IMR-90 (cell line): ENCODE results near the gene AKAP8L. TPM values are rescaled to one million over a fixed set of nuclear protein-coding genes. Genes with fewer than 3 reads are reported as not detected.
A peak's percentile ranks its signal among the peaks of the same experiment; 100 is the strongest.

Experiments used
- ATAC-seq: fragments of 200-7000 bp; cut with Tn5 transposase; 2 replicates; pipeline ENCODE4 v1.9.1; 2020; ENCODE audit warnings: low read depth, mild to moderate bottlenecking, moderate library complexity
- BruUV-seq: library from RNA; stranded (reverse); fragments of 400-500 nt; replicated peaks from 2 replicates; lab custom pipeline; 2021; lab: Mats Ljungman, UMichigan
- CTCF ChIA-PET: fragments of 300-600 bp; formaldehyde crosslinking; extraction: SDS; loops from one replicate; lab custom pipeline; 2021; ENCODE audit warnings: antibody characterized with exemption; lab: Yijun Ruan, JAX
- POLR2A ChIA-PET: fragments of 300-600 bp; sonication (Branson Sonifier 250); formaldehyde crosslinking; loops from one replicate; lab custom pipeline; 2022; ENCODE audit warnings: antibody characterized with exemption; ENCODE audit not compliant: unreplicated experiment; lab: Charles Lee
- DNase-seq: peaks from one replicate; pipeline ENCODE4 v3.0.0; 2013
- H2AFZ ChIP-seq: replicated peaks from 2 replicates; pipeline ENCODE3; 2013; ENCODE audit warnings: low read length, mild to moderate bottlenecking; ENCODE audit not compliant: poor library complexity
- H2AK5ac ChIP-seq: 2 replicates; pipeline ENCODE4 v1.6.1; 2013; ENCODE audit warnings: low read depth, low read length, inconsistent platforms
- H2AK9ac ChIP-seq: replicated peaks from 2 replicates; pipeline ENCODE3; 2013; ENCODE audit warnings: mild to moderate bottlenecking, low read depth, low read length, moderate library complexity; ENCODE audit not compliant: poor library complexity
- H2BK120ac ChIP-seq: 2 replicates; pipeline ENCODE4 v1.6.1; 2013; ENCODE audit warnings: low read depth, low read length, inconsistent platforms
- H2BK15ac ChIP-seq: 3 replicates; pipeline ENCODE4 v1.6.1; 2013; ENCODE audit warnings: low read depth, low read length, inconsistent platforms
- H2BK20ac ChIP-seq: 2 replicates; pipeline ENCODE4 v1.6.1; 2013; ENCODE audit warnings: low read depth, mild to moderate bottlenecking, inconsistent platforms, low read length, moderate library complexity
- H2BK5ac ChIP-seq: 2 replicates; pipeline ENCODE4 v1.6.1; 2013; ENCODE audit warnings: mild to moderate bottlenecking, low read depth, low read length, inconsistent platforms; ENCODE audit not compliant: poor library complexity, severe bottlenecking
- H3K14ac ChIP-seq: replicated peaks from 2 replicates; pipeline ENCODE4 v1.6.1; 2013; ENCODE audit warnings: low read depth, low read length, inconsistent platforms
- H3K18ac ChIP-seq: 2 replicates; pipeline ENCODE4 v1.6.1; 2013; ENCODE audit warnings: low read depth, low read length, control low read depth
- H3K23ac ChIP-seq: 2 replicates; pipeline ENCODE4 v1.6.1; 2013; ENCODE audit warnings: low read depth, low read length, inconsistent platforms
- H3K27ac ChIP-seq: 2 replicates; pipeline ENCODE4 v1.5.1; 2013; ENCODE audit warnings: mild to moderate bottlenecking, control low read depth, low read length; ENCODE audit not compliant: insufficient read depth
- H3K27me3 ChIP-seq: 2 replicates; pipeline ENCODE4 v1.6.1; 2013; ENCODE audit warnings: low read length; ENCODE audit not compliant: control insufficient read depth, insufficient read depth
- H3K36me3 ChIP-seq: 2 replicates; pipeline ENCODE4 v1.6.1; 2013; ENCODE audit warnings: low read length, mixed read lengths; ENCODE audit not compliant: control insufficient read depth, insufficient read depth
- H3K4ac ChIP-seq: 2 replicates; pipeline ENCODE4 v1.6.1; 2013; ENCODE audit warnings: low read depth, low read length, inconsistent platforms
- H3K4me1 ChIP-seq: 2 replicates; pipeline ENCODE4 v1.6.1; 2013; ENCODE audit warnings: low read length, mixed read lengths; ENCODE audit not compliant: control insufficient read depth, insufficient read depth
- H3K4me2 ChIP-seq: 2 replicates; pipeline ENCODE4 v1.6.1; 2013; ENCODE audit warnings: low read depth, mild to moderate bottlenecking, control low read depth, low read length, moderate library complexity
- H3K4me3 ChIP-seq: 2 replicates; pipeline ENCODE4 v1.5.1; 2013; ENCODE audit warnings: low read depth, mild to moderate bottlenecking, control low read depth, low read length, moderate library complexity; ENCODE audit not compliant: insufficient read depth
- H3K56ac ChIP-seq: 2 replicates; pipeline ENCODE4 v1.6.1; 2013; ENCODE audit warnings: low read length, inconsistent platforms; ENCODE audit not compliant: insufficient read depth; ENCODE audit errors: extremely low read depth
- H3K79me1 ChIP-seq, 2 experiments: 2 replicates each; pipeline ENCODE4 v1.6.1; 2013; ENCODE audit warnings: low read length in 2 of 2, inconsistent platforms in 1 of 2, low read depth in 1 of 2
- H3K9ac ChIP-seq: 2 replicates; pipeline ENCODE4 v1.6.1; 2013; ENCODE audit warnings: low read depth, low read length, control low read depth
- H3K9me1 ChIP-seq: 2 replicates; pipeline ENCODE4 v1.6.1; 2013; ENCODE audit warnings: low read length, inconsistent platforms; ENCODE audit not compliant: insufficient read depth
- H3K9me3 ChIP-seq: 2 replicates; pipeline ENCODE4 v1.6.1; 2013; ENCODE audit warnings: low read length; ENCODE audit not compliant: control insufficient read depth, insufficient read depth
- H4K20me1 ChIP-seq: 2 replicates; pipeline ENCODE4 v1.6.1; 2013; ENCODE audit warnings: low read length, inconsistent platforms; ENCODE audit not compliant: insufficient read depth
- H4K5ac ChIP-seq: 2 replicates; pipeline ENCODE4 v1.6.1; 2013; ENCODE audit warnings: mild to moderate bottlenecking, low read depth, low read length, control low read depth
- H4K8ac ChIP-seq, 2 experiments: 2 replicates each; pipeline ENCODE4 v1.6.1; 2013; ENCODE audit warnings: low read depth in 2 of 2, low read length in 2 of 2, control low read depth in 1 of 2, inconsistent platforms in 1 of 2
- H4K91ac ChIP-seq: 2 replicates; pipeline ENCODE4 v1.6.1; 2013; ENCODE audit warnings: low read depth, low read length, inconsistent platforms; ENCODE audit not compliant: insufficient read depth
- BHLHE40 ChIP-seq: fragments of 150-350 bp; IDR thresholded peaks from 2 replicates; pipeline ENCODE4 v1.6.1; 2016; ENCODE audit warnings: mild to moderate bottlenecking, low read depth, low read length
- CEBPB ChIP-seq: IDR thresholded peaks from 2 replicates; pipeline ENCODE4 v1.6.1; 2012; ENCODE audit warnings: low read depth, low read length, improper control_type of control experiment
- CHD1 ChIP-seq: IDR thresholded peaks from 2 replicates; pipeline ENCODE4 v1.6.1; 2012; ENCODE audit warnings: low read depth, low read length, improper control_type of control experiment
- FOS ChIP-seq: fragments of 150-350 bp; IDR thresholded peaks from 2 replicates; pipeline ENCODE4 v1.6.1; 2016; ENCODE audit warnings: low read depth, low read length
- MAFK ChIP-seq: IDR thresholded peaks from 2 replicates; pipeline ENCODE4 v1.6.1; 2012; ENCODE audit warnings: low read depth, low read length, improper control_type of control experiment
- MAZ ChIP-seq: IDR thresholded peaks from 2 replicates; pipeline ENCODE4 v1.6.1; 2012; ENCODE audit warnings: low read depth, mild to moderate bottlenecking, low read length, improper control_type of control experiment, moderate library complexity, borderline replicate concordance
- MXI1 ChIP-seq: IDR thresholded peaks from 2 replicates; pipeline ENCODE4 v1.6.1; 2012; ENCODE audit warnings: low read depth, mild to moderate bottlenecking, low read length, moderate library complexity, borderline replicate concordance
- NFE2L2 ChIP-seq: fragments of 150-350 bp; IDR thresholded peaks from 2 replicates; pipeline ENCODE4 v1.6.1; 2016; ENCODE audit warnings: low read depth, mild to moderate bottlenecking, low read length
- POLR2A ChIP-seq: IDR thresholded peaks from 2 replicates; pipeline ENCODE4 v1.6.1; 2012; ENCODE audit warnings: mild to moderate bottlenecking, low read depth, low read length
- RFX5 ChIP-seq: IDR thresholded peaks from 2 replicates; pipeline ENCODE4 v1.8.0; 2012; ENCODE audit warnings: low read depth, mild to moderate bottlenecking, low read length, moderate library complexity
- SMC3 ChIP-seq: fragments of 150-350 bp; IDR thresholded peaks from 2 replicates; pipeline ENCODE4 v1.6.1; 2016; ENCODE audit warnings: low read depth, mild to moderate bottlenecking, antibody characterized with exemption, low read length, moderate library complexity
- WGBS, 2 experiments: methylation state at CpG; one replicate each; pipeline versions ENCODE4 v1.1.5 to v1.1.7; 2013; ENCODE audit warnings: missing lambda C conversion rate in 2 of 2; ENCODE audit not compliant: insufficient read length in 1 of 2; ENCODE audit errors: extremely low coverage in 2 of 2; 5-methylcytosine and 5-hydroxymethylcytosine counted together
- dilution Hi-C: fragments of 300-500 bp; cut with HindIII; formaldehyde crosslinking; loops from one replicate; pipeline ENCODE4 v1.14.3; 2018; ENCODE audit warnings: low sequenced_read_pairs; ENCODE audit not compliant: unreplicated experiment
- in situ Hi-C: fragments of 300-500 bp; cut with MboI; formaldehyde crosslinking; loops from 3 replicates; pipeline ENCODE4 v1.14.3; 2019; ENCODE audit warnings: low sequenced_read_pairs, inconsistent platforms, mixed read lengths
- intact Hi-C: fragments of 100-400 bp; cut with micrococcal nuclease; formaldehyde crosslinking; loops from 2 replicates; pipeline ENCODE4 v1.10.0; 2022
- polyA plus RNA-seq, 3 experiments: library from polyadenylated mRNA; depleted of rRNA; stranded (reverse); fragments of >200 nt; gene quantifications; 2 replicates each; pipeline ENCODE4 v1.2.3, GENCODE V29; 2012; ENCODE audit warnings: low replicate concordance in 1 of 3
- total RNA-seq: library from RNA; depleted of rRNA; stranded (reverse); fragments of >200 nt; gene quantifications from 2 replicates; pipeline ENCODE4 v1.2.3, GENCODE V29; 2012
- TF ChIP-seq, protein P1 (sequence below): conservative IDR thresholded peaks from 2 replicates; pipeline ENCODE4 v1.5.1; 2012; ENCODE audit warnings: mild to moderate bottlenecking, low read depth, low read length, improper control_type of control experiment
- TF ChIP-seq, protein P2 (sequence below): fragments of 150-350 bp; IDR thresholded peaks from 2 replicates; pipeline ENCODE4 v1.6.1; 2017; ENCODE audit warnings: mild to moderate bottlenecking, antibody characterized with exemption, low read length, low read depth

The AKAP8L gene
- total and polyA plus RNA-seq, 2 of the 4 experiments (the other 2 are of a cell fraction) = 43.1 to 44.6 TPM

GRCh38 chr19:15419413-15420025, 731 bp upstream of the AKAP8L start:
- in situ Hi-C loops (loop anchor here (25.0 kb wide), 1 partner anchor 768 kb away; the partner anchor contains the start of genes AP1M1 and FAM32A), dilution Hi-C loops (no loop called here), intact Hi-C loops (loop anchor here (1.0 to 10.0 kb wide), 3 partner anchors 41 to 245 kb away; partner anchors contain the start of gene AKAP8)
- Histone ChIP-seq H3K23ac (peak overlapping the region; percentile 39; the same call in 1 of the 2 replicates), H2AFZ (peak overlapping the region; percentile 76), H3K9me1 (peaks cover 13% of the 10 kb centered on the region), H3K36me3 (peaks cover 26% of the 10 kb centered on the region), H2AK9ac (peak overlapping the region; percentile 1), H3K4me1 (peaks cover 12% of the 10 kb centered on the region), H3K18ac (peak overlapping the region; percentile 20; the same call in 1 of the 2 replicates), H3K27ac (no peak overlapping the region), H4K20me1 (peaks cover 56% of the 10 kb centered on the region), H4K8ac (peak overlapping the region; percentile 32 to 85), H2BK20ac (no peak overlapping the region), H3K9ac (peak overlapping the region; percentile 45; the same call in 1 of the 2 replicates), H2BK120ac (no peak overlapping the region), H3K27me3 (no peaks in the 10 kb centered on the region), H3K4ac (peak overlapping the region; percentile 16; the same call in 1 of the 2 replicates), H3K9me3 (peaks cover 5% of the 10 kb centered on the region; the same call in 1 of the 2 replicates), H2BK15ac (0 out of 3 replicates have a peak overlapping the region, but pooled peaks have one; percentile 3), H4K5ac (peak overlapping the region; percentile 24; the same call in 1 of the 2 replicates), H3K4me2 (peak overlapping the region; percentile 88), H3K56ac (no peak overlapping the region), H3K79me1 (peaks cover 0 to 40% of the 10 kb centered on the region in 2 experiments; a peak in 2 of 4 replicates), H2AK5ac (0 out of 2 replicates have a peak overlapping the region, but pooled peaks have one; percentile 14), H3K14ac (peak overlapping the region; percentile 35), H3K4me3 (peak overlapping the region; percentile 51), H4K91ac (0 out of 2 replicates have a peak overlapping the region, but pooled peaks have one; percentile 4), H2BK5ac (peak overlapping the region; percentile 40)
- POLR2A ChIA-PET = interaction anchor here (0.7 to 1.3 kb wide), 3 partner anchors 14 to 39 kb away, joined by 3 to 4 read pairs (median 4); no protein-coding TSS in a partner anchor
- WGBS, 2 experiments = 11% methylated on average over 3 of the region's 16 CpGs; no CpG with 5 or more reads in 1 of the 2 experiments
- CTCF ChIA-PET = interaction anchor here (0.6 to 1.7 kb wide), 8 partner anchors 8 to 136 kb away, joined by 3 to 7 read pairs (median 3); no protein-coding TSS in a partner anchor
- BruUV-seq = no TSS peak
- ATAC-seq = no peak
- DNase-seq = no peak
- TF ChIP-seq MAZ = no peak
- TF ChIP-seq FOS = no peak
- no peak for TF ChIP-seq SMC3
- no peak for TF ChIP-seq CEBPB
- TF ChIP-seq CHD1 = no peak
- TF ChIP-seq MXI1 = no peak
- no peak for TF ChIP-seq BHLHE40
- TF ChIP-seq, protein P1, sequence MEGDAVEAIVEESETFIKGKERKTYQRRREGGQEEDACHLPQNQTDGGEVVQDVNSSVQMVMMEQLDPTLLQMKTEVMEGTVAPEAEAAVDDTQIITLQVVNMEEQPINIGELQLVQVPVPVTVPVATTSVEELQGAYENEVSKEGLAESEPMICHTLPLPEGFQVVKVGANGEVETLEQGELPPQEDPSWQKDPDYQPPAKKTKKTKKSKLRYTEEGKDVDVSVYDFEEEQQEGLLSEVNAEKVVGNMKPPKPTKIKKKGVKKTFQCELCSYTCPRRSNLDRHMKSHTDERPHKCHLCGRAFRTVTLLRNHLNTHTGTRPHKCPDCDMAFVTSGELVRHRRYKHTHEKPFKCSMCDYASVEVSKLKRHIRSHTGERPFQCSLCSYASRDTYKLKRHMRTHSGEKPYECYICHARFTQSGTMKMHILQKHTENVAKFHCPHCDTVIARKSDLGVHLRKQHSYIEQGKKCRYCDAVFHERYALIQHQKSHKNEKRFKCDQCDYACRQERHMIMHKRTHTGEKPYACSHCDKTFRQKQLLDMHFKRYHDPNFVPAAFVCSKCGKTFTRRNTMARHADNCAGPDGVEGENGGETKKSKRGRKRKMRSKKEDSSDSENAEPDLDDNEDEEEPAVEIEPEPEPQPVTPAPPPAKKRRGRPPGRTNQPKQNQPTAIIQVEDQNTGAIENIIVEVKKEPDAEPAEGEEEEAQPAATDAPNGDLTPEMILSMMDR = no peak
- TF ChIP-seq NFE2L2 = no peak
- no peak for TF ChIP-seq MAFK
- TF ChIP-seq, protein P2, sequence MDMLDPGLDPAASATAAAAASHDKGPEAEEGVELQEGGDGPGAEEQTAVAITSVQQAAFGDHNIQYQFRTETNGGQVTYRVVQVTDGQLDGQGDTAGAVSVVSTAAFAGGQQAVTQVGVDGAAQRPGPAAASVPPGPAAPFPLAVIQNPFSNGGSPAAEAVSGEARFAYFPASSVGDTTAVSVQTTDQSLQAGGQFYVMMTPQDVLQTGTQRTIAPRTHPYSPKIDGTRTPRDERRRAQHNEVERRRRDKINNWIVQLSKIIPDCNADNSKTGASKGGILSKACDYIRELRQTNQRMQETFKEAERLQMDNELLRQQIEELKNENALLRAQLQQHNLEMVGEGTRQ = no peak
- no peak for TF ChIP-seq RFX5
- no peak for TF ChIP-seq POLR2A
